ENCODE results near the gene C9orf43. TPM values are rescaled to one million over a fixed set of nuclear protein-coding genes. Genes with fewer than 3 reads are reported as not detected.
"Not testable (repeated sequence)": the region's sequence is repeated elsewhere in the genome, so short reads cannot be mapped to it uniquely, and the experiment has no call there.

C9orf43 gene
- total RNA-seq, 1 donor from 2014 or later, result 0.80 TPM

DNA sequence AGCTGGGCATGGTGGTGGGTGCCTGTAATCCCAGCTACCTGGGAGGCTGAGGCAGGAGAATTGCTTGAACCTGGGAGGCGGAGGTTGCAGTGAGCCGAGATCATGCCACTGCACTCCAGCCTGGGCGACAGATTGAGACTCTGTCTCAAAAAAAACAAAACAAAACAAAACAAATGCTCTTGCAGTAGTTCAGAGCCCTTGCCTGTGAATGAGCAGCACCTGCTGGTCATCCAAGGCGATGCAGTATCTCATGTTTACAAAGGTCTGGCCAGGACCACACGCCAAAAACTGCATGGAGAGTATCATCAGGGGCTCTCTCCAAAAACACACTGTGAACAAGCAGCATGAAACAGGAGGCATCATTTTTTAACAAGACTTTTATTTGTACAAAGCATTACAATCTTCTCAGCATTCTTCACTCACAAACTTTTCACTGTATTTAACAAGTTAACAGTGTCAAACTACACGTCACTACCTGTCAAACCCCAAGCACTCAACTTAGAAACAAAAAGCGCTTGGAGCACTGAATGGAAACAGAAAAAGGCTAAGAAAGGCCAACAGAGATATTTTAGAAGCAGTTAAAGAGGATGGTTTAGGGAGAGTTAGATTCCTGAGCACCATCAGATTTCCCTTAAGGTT, 3.6 kb upstream of the C9orf43 start:
- TF ChIP-seq, protein P1, sequence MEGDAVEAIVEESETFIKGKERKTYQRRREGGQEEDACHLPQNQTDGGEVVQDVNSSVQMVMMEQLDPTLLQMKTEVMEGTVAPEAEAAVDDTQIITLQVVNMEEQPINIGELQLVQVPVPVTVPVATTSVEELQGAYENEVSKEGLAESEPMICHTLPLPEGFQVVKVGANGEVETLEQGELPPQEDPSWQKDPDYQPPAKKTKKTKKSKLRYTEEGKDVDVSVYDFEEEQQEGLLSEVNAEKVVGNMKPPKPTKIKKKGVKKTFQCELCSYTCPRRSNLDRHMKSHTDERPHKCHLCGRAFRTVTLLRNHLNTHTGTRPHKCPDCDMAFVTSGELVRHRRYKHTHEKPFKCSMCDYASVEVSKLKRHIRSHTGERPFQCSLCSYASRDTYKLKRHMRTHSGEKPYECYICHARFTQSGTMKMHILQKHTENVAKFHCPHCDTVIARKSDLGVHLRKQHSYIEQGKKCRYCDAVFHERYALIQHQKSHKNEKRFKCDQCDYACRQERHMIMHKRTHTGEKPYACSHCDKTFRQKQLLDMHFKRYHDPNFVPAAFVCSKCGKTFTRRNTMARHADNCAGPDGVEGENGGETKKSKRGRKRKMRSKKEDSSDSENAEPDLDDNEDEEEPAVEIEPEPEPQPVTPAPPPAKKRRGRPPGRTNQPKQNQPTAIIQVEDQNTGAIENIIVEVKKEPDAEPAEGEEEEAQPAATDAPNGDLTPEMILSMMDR (conservative IDR thresholded peaks at IDR 0.05), result peak; percentile 81

DNA sequence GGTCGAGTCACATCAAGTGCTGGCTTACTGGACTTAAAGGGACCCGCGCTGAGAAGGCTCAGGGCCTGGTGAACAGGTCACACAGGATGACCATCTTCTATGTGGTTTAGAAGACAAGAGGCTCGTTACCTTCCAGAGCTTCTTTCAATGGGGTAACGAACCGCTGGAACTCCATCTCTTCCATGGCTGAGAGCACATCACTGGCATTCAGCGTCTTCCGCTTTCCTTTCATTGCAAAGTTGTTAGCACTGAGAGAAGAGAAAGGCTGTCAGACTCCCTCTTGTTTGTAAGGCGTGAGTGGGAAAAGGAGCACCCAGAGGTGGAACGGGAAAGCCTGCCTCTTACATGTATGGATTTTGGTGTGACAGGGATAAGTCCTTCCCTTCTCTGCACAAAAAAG, 1.1 kb upstream of the C9orf43 start:
- no peak for DNase-seq (ENCODE audit: extremely low spot score, unreplicated experiment)
- Mint-ChIP-seq H3K27ac (peak overlapping the region; percentile 100), H3K36me3 (peaks cover 23% of the 10 kb centered on the region), H3K4me3 (peak overlapping the region; percentile 99), H3K9me3 (no peaks in the 10 kb centered on the region), H3K27me3 (no peaks in the 10 kb centered on the region), H3K4me1 (ENCODE audit: unreplicated experiment) (peaks cover 18% of the 10 kb centered on the region)
- TF ChIP-seq, protein P1 (conservative IDR thresholded peaks at IDR 0.05), result no peak

More for the DNA sequence above, 3.6 kb upstream of the C9orf43 start:
- not testable (repeated sequence) for DNase-seq (ENCODE audit: extremely low spot score, unreplicated experiment); H3K9me3 Mint-ChIP-seq; H3K27me3 Mint-ChIP-seq
- H3K27ac Mint-ChIP-seq, result peak overlapping the region; percentile 77
- peaks cover 18% of the 10 kb centered on the region for H3K4me1 Mint-ChIP-seq (ENCODE audit: unreplicated experiment)
- peaks cover 23% of the 10 kb centered on the region for H3K36me3 Mint-ChIP-seq
- H3K4me3 Mint-ChIP-seq, result peak overlapping the region; percentile 84

GRCh38 chr9:113409883-113410206, 702 bp upstream of the C9orf43 start:
- Mint-ChIP-seq H3K9me3 (no peaks in the 10 kb centered on the region), H3K27ac (peak overlapping the region; percentile 100), H3K4me1 (ENCODE audit: unreplicated experiment) (peaks cover 18% of the 10 kb centered on the region), H3K4me3 (peak overlapping the region; percentile 99), H3K36me3 (peaks cover 23% of the 10 kb centered on the region), H3K27me3 (no peaks in the 10 kb centered on the region)
- TF ChIP-seq, protein P1 (conservative IDR thresholded peaks at IDR 0.05), result no peak
- DNase-seq (ENCODE audit: extremely low spot score, unreplicated experiment), result peak; percentile 76

GRCh38 chr9:113416149-113416721, 5.7 kb downstream of the C9orf43 start:
- H3K27ac Mint-ChIP-seq, result no peak overlapping the region

GRCh38 chr9:113417370-113417769, 6.8 kb downstream of the C9orf43 start:
- DNase-seq (ENCODE audit: extremely low spot score, unreplicated experiment), result no peak
- TF ChIP-seq, protein P1 (conservative IDR thresholded peaks at IDR 0.05), result no peak
- Mint-ChIP-seq H3K27me3 (no peaks in the 10 kb centered on the region), H3K4me1 (ENCODE audit: unreplicated experiment) (no peaks in the 10 kb centered on the region), H3K36me3 (no peaks in the 10 kb centered on the region), H3K27ac (no peak overlapping the region), H3K4me3 (no peak overlapping the region), H3K9me3 (no peaks in the 10 kb centered on the region)

More at GRCh38 chr9:113416149-113416721, 5.7 kb downstream of the C9orf43 start:
- DNase-seq (ENCODE audit: extremely low spot score, unreplicated experiment), result no peak
- no peaks in the 10 kb centered on the region for H3K36me3 Mint-ChIP-seq
- no peaks in the 10 kb centered on the region for H3K27me3 Mint-ChIP-seq
- H3K9me3 Mint-ChIP-seq, result no peaks in the 10 kb centered on the region
- no peaks in the 10 kb centered on the region for H3K4me1 Mint-ChIP-seq (ENCODE audit: unreplicated experiment)
- TF ChIP-seq, protein P1 (conservative IDR thresholded peaks at IDR 0.05), result no peak
- H3K4me3 Mint-ChIP-seq, result no peak overlapping the region
